ENCODE results near the gene ATF4. TPM values are rescaled to one million over a fixed set of nuclear protein-coding genes. Genes with fewer than 3 reads are reported as not detected.

Gene ATF4
- total and polyA plus RNA-seq, 2 of the 13 experiments (the other 11 are each of a cell fraction or from before 2014, with no cell fraction given): 486 to 1,297 TPM

DNA sequence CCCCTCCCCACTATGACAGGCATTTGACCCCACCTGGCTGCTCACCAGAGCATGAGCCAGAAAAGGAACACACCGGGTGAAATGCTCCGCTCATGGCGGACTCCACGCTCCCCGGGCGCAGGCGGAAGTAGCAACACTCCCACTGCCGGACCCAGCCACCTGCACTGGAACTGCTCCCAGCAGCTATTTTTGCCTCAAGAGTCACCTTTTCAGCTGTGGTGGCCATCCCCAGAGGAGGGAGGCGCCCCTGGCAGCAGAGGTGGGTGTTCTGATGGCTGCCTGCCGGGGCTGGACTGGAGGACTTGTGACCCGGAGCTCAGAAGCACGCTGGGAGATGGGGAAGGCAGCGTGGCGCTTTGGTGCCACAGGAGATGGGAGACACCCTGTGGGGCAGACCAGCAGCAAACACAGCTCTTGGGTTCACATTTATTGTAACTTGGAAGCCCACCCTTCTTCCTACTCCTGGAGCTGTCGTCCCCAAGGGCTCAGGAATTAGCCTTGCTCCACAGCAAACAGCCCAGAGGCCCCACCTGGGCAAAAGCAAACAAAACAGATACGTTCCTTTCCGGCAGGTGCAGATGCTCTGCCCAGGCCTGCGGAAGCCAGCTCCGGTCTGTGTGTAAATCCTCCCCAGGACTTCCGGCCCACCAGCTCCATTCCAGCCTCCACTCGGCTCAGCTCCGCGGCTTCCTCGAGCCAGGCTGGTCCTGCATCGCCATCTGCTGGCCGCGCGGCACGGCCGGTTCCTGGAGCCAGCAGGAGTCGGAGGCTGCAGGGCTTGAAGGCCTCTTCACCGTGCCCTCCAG, 8.5 kb downstream of the ATF4 start (continued):
- TF ChIP-seq, protein P1, sequence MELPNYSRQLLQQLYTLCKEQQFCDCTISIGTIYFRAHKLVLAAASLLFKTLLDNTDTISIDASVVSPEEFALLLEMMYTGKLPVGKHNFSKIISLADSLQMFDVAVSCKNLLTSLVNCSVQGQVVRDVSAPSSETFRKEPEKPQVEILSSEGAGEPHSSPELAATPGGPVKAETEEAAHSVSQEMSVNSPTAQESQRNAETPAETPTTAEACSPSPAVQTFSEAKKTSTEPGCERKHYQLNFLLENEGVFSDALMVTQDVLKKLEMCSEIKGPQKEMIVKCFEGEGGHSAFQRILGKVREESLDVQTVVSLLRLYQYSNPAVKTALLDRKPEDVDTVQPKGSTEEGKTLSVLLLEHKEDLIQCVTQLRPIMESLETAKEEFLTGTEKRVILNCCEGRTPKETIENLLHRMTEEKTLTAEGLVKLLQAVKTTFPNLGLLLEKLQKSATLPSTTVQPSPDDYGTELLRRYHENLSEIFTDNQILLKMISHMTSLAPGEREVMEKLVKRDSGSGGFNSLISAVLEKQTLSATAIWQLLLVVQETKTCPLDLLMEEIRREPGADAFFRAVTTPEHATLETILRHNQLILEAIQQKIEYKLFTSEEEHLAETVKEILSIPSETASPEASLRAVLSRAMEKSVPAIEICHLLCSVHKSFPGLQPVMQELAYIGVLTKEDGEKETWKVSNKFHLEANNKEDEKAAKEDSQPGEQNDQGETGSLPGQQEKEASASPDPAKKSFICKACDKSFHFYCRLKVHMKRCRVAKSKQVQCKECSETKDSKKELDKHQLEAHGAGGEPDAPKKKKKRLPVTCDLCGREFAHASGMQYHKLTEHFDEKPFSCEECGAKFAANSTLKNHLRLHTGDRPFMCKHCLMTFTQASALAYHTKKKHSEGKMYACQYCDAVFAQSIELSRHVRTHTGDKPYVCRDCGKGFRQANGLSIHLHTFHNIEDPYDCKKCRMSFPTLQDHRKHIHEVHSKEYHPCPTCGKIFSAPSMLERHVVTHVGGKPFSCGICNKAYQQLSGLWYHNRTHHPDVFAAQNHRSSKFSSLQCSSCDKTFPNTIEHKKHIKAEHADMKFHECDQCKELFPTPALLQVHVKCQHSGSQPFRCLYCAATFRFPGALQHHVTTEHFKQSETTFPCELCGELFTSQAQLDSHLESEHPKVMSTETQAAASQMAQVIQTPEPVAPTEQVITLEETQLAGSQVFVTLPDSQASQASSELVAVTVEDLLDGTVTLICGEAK (IDR thresholded peaks at IDR 0.05): no peak
- TF ChIP-seq, protein P1 (CRISPR knock-in tag; IDR thresholded peaks at IDR 0.05): 0 out of 2 replicates have a peak, but pooled peaks have one; percentile 28
- TF ChIP-seq STAG1 (CRISPR knock-in tag; IDR thresholded peaks at IDR 0.05) (peak; percentile 95), ZNF20 (CRISPR knock-in tag; IDR thresholded peaks at IDR 0.05) (no peak), KLF9 (CRISPR knock-in tag; IDR thresholded peaks at IDR 0.05; ENCODE audit: low read depth) (no peak), ZNF703 (CRISPR knock-in tag; IDR thresholded peaks at IDR 0.05; ENCODE audit: borderline replicate concordance) (no peak), ZBED4 (CRISPR knock-in tag; IDR thresholded peaks at IDR 0.05; ENCODE audit: borderline replicate concordance) (no peak; the same call in 1 of the 2 replicates), EED (CRISPR knock-in tag; IDR thresholded peaks at IDR 0.05) (no peak), SP1 (IDR thresholded peaks at IDR 0.05) (no peak), SP1 (CRISPR knock-in tag; IDR thresholded peaks at IDR 0.05) (peak; percentile 89), ETV5 (CRISPR knock-in tag; IDR thresholded peaks at IDR 0.05; ENCODE audit: borderline replicate concordance) (peak; percentile 89), ZFP36L1 (CRISPR knock-in tag; IDR thresholded peaks at IDR 0.05) (no peak), ZNF589 (CRISPR knock-in tag; conservative IDR thresholded peaks at IDR 0.05) (peak; percentile 93), PRPF4 (IDR thresholded peaks at IDR 0.05; ENCODE audit: low read depth, low read length, poor library complexity, severe bottlenecking) (no peak), MYNN (CRISPR knock-in tag; IDR thresholded peaks at IDR 0.05; ENCODE audit: low read depth) (no peak), ZNF75D (CRISPR knock-in tag; IDR thresholded peaks at IDR 0.05; ENCODE audit: borderline replicate concordance) (no peak), RNF2 (conservative IDR thresholded peaks at IDR 0.05; ENCODE audit: low read depth) (no peak), ZSCAN21 (CRISPR knock-in tag; IDR thresholded peaks at IDR 0.05; ENCODE audit: borderline replicate concordance) (no peak; the same call in 1 of the 2 replicates)

Measured in HepG2 (cell line).